Fibroblast of lung (primary cell): ENCODE data around the gene ZCCHC14.

Source experiments
- EZH2 ChIP-seq: IDR thresholded peaks from 2 replicates; pipeline ENCODE4 v1.5.1; 2012; ENCODE audit warnings: low read length, control low read depth, mild to moderate bottlenecking; ENCODE audit errors: missing control alignments
- TF ChIP-seq, protein P1 (sequence below), 2 donors: IDR thresholded peaks in 1 of 2; conservative IDR thresholded peaks in 1 of 2; 1 replicate in 1 of 2; 2 replicates in 1 of 2; pipeline ENCODE4 v1.5.1; 2011 to 2012; ENCODE audit warnings: low read length in 2 of 2, control low read depth in 1 of 2, inconsistent platforms in 1 of 2, low read depth in 1 of 2, mild to moderate bottlenecking in 1 of 2

DNA sequence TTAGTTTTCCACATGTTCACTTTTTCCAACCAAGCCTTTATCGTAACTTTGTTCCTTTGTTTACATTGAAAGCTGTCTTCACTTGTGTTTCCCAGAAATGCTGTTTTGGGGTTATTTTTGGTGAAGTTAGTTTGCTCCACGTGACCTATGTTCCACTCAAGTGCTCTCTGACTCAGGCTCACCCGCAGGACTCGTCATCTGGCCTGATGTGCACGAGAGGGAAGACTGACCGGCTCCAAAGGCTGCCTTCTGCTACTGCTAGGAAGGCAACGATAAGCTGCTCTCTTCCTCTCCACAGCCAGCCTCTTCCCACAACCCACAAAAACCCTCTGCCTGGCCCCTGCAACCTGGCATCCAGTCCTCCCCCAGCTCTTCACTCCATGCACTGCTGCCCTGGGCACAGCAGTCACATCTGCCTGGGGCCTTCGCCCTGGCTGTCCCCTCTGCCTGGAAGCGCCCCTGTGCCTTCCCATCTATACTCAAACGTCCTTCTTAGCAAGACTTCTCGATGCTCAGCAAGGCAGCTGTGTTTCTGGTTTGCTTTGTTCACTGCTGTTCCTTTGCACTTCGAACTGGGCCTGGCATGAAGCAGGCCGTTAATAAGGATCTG is 28.0 kb downstream of the ZCCHC14 start:
- TF ChIP-seq, protein P1, sequence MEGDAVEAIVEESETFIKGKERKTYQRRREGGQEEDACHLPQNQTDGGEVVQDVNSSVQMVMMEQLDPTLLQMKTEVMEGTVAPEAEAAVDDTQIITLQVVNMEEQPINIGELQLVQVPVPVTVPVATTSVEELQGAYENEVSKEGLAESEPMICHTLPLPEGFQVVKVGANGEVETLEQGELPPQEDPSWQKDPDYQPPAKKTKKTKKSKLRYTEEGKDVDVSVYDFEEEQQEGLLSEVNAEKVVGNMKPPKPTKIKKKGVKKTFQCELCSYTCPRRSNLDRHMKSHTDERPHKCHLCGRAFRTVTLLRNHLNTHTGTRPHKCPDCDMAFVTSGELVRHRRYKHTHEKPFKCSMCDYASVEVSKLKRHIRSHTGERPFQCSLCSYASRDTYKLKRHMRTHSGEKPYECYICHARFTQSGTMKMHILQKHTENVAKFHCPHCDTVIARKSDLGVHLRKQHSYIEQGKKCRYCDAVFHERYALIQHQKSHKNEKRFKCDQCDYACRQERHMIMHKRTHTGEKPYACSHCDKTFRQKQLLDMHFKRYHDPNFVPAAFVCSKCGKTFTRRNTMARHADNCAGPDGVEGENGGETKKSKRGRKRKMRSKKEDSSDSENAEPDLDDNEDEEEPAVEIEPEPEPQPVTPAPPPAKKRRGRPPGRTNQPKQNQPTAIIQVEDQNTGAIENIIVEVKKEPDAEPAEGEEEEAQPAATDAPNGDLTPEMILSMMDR (conservative IDR thresholded peaks at IDR 0.05 in 1 of 2, IDR thresholded peaks at IDR 0.05 in 1 of 2; ENCODE audit: low read depth in 1 of 2, low read length in 2 of 2): no peak
- no peak for TF ChIP-seq EZH2
